GM12878 (cell line): ENCODE results near the gene NEK7. TPM values are rescaled to one million over a fixed set of nuclear protein-coding genes. Genes with fewer than 3 reads are reported as not detected.
A peak's percentile ranks its signal among the peaks of the same experiment; 100 is the strongest.

ENCODE experiments used
- ATAC-seq: fragments of 200-7000 bp; cut with Tn5 transposase; 3 replicates; pipeline ENCODE4 v1.9.1; 2020; ENCODE audit warnings: mild to moderate bottlenecking, moderate library complexity
- BruUV-seq: library from RNA; stranded (reverse); fragments of 400-500 nt; replicated peaks from 2 replicates; lab custom pipeline; 2021; lab: Mats Ljungman, UMichigan
- CTCF ChIA-PET: fragments of 300-600 bp; sonication (Branson Sonifier 250); formaldehyde crosslinking; extraction: SDS; loops from one replicate; lab custom pipeline; 2021; ENCODE audit warnings: inconsistent platforms; lab: Yijun Ruan, JAX
- POLR2A ChIA-PET: fragments of 350-600 bp; formaldehyde crosslinking; extraction: SDS; loops from one replicate; lab custom pipeline; 2021; ENCODE audit warnings: inconsistent platforms; lab: Charles Lee
- RAD21 ChIA-PET: fragments of 300-600 bp; sonication (Branson Sonifier 250); formaldehyde crosslinking; loops from one replicate; lab custom pipeline; 2023; ENCODE audit warnings: antibody characterized with exemption; ENCODE audit not compliant: unreplicated experiment; lab: Charles Lee
- SMC1A ChIA-PET: fragments of 300-600 bp; sonication (Branson Sonifier 250); formaldehyde crosslinking; loops from one replicate; lab custom pipeline; 2023; ENCODE audit not compliant: unreplicated experiment, uncharacterized antibody; lab: Charles Lee
- DNase-seq: peaks from one replicate; pipeline ENCODE4 v3.0.0-alpha.2; 2011; ENCODE audit warnings: low read depth, low spot score
- FAIRE-seq: peaks from 3 replicates; lab custom pipeline; 2011; peaks lifted over from hg19 to GRCh38; lab: Jason Lieb, UNC
- H2AFZ ChIP-seq: 2 replicates; pipeline ENCODE4 v1.6.0; 2011; ENCODE audit warnings: low read depth, low read length, control low read depth; ENCODE audit not compliant: control insufficient read depth
- H3K27ac ChIP-seq: 2 replicates; pipeline ENCODE4 v1.5.1; 2011; ENCODE audit warnings: control low read depth; ENCODE audit not compliant: control insufficient read depth, insufficient read depth
- H3K27me3 ChIP-seq, 2 experiments: replicated peaks in 1 of 2; 2 replicates each; pipeline versions ENCODE4 v1.6.0 to v1.6.1; 2011; ENCODE audit warnings: low read length in 1 of 2; ENCODE audit not compliant: control insufficient read depth in 2 of 2, insufficient read depth in 2 of 2
- H3K36me3 ChIP-seq, 2 experiments: 2 replicates each; pipeline ENCODE4 v1.5.1; 2011; ENCODE audit warnings: low read length in 1 of 2; ENCODE audit not compliant: control insufficient read depth in 2 of 2, insufficient read depth in 2 of 2
- H3K4me1 ChIP-seq: 2 replicates; pipeline ENCODE4 v1.6.1; 2011; ENCODE audit warnings: mild to moderate bottlenecking, low read length, moderate library complexity, mixed read lengths; ENCODE audit not compliant: control insufficient read depth, insufficient read depth
- H3K4me2 ChIP-seq: 2 replicates; pipeline ENCODE4 v1.6.0; 2011; ENCODE audit warnings: control low read depth; ENCODE audit not compliant: control insufficient read depth, insufficient read depth
- H3K4me3 ChIP-seq: fragments of 200-600 bp; sonication (generic); 2 replicates; pipeline ENCODE4 v1.5.1; 2016
- H3K79me2 ChIP-seq: 2 replicates; pipeline ENCODE4 v1.6.0; 2011; ENCODE audit warnings: low read length; ENCODE audit not compliant: control insufficient read depth, insufficient read depth
- H3K9ac ChIP-seq: 2 replicates; pipeline ENCODE4 v1.8.0; 2011; ENCODE audit warnings: low read length, control low read depth, mixed read lengths; ENCODE audit not compliant: control insufficient read depth, insufficient read depth
- H3K9me3 ChIP-seq: replicated peaks from 3 replicates; pipeline ENCODE4 v1.5.1; 2011; ENCODE audit warnings: mild to moderate bottlenecking, low read length; ENCODE audit not compliant: control insufficient read depth, insufficient read depth
- H4K20me1 ChIP-seq: 2 replicates; pipeline ENCODE4 v1.6.0; 2011; ENCODE audit not compliant: control insufficient read depth, insufficient read depth
- ESRRA ChIP-seq: IDR thresholded peaks from 2 replicates; pipeline ENCODE4 v1.6.1; 2012; ENCODE audit warnings: mild to moderate bottlenecking, low read length, improper control_type of control experiment
- HSF1 ChIP-seq: fragments of 150-350 bp; IDR thresholded peaks from 2 replicates; pipeline ENCODE4 v1.6.1; 2014; ENCODE audit warnings: mild to moderate bottlenecking, low read depth, low read length
- RBBP5 ChIP-seq: fragments of 200-600 bp; sonication (generic); conservative IDR thresholded peaks from 2 replicates; pipeline ENCODE4 v1.6.1; 2016
- SP1 ChIP-seq: IDR thresholded peaks from one replicate; pipeline ENCODE4 v1.6.1; 2011; ENCODE audit warnings: low read depth, low read length
- SPI1 ChIP-seq: IDR thresholded peaks from 2 replicates; pipeline ENCODE4 v1.6.1; 2011; ENCODE audit warnings: low read depth, mild to moderate bottlenecking, low read length, moderate library complexity, borderline replicate concordance; ENCODE audit not compliant: insufficient read depth
- USF2 ChIP-seq: IDR thresholded peaks from 2 replicates; pipeline ENCODE4 v1.6.1; 2011; ENCODE audit warnings: low read depth, low read length, improper control_type of control experiment, borderline replicate concordance
- ZBTB40 ChIP-seq: fragments of 450-650 bp; IDR thresholded peaks from 2 replicates; pipeline ENCODE4 v1.6.1; 2016; ENCODE audit warnings: mild to moderate bottlenecking, moderate library complexity, borderline replicate concordance
- whole genome bisulfite sequencing: methylation state at CpG from one replicate; pipeline ENCODE4 v1.1.6; 2016; ENCODE audit warnings: low lambda C conversion rate; ENCODE audit not compliant: insufficient replicate concordance, insufficient coverage; ENCODE audit errors: missing lambda C conversion rate; 5-methylcytosine and 5-hydroxymethylcytosine counted together
- in situ Hi-C: fragments of 300-500 bp; cut with MboI; formaldehyde crosslinking; loops from 9 replicates; pipeline ENCODE4 v1.14.3; 2018; ENCODE audit warnings: mixed read lengths
- intact Hi-C: fragments of 100-400 bp; cut with micrococcal nuclease; formaldehyde crosslinking; loops from one replicate; pipeline ENCODE4 v1.14.2; 2022; ENCODE audit not compliant: unreplicated experiment
- polyA plus RNA-seq, 11 experiments: library from polyadenylated mRNA; depleted of rRNA in 4 of 11; unstranded in 6 of 11; stranded (reverse) in 5 of 11; fragments of >200 nt; fragmentation: Nextera tagmentation in 4 of 11; fragmentation: Illumina TruSeq in 1 of 11; extraction: Ambion mirVana in 4 of 11; extraction: Trizol in 1 of 11; gene quantifications; 1 replicate in 1 of 11; 2 replicates in 10 of 11; pipeline versions ENCODE4 v1.2.1 to v1.2.3, GENCODE V29; 2011 to 2016; ENCODE audit warnings: inconsistent platforms in 2 of 11, missing spikeins in 2 of 11, low read depth in 1 of 11
- total RNA-seq, 4 experiments: library from RNA; depleted of rRNA in 3 of 4; stranded (reverse); fragments of >200 nt in 3 of 4; fragmentation: Illumina TruSeq in 1 of 4; extraction: Trizol in 1 of 4; gene quantifications; 2 replicates each; pipeline versions ENCODE4 v1.2.1 to v1.2.3, GENCODE V29; 2013 to 2021

Gene NEK7
- total and polyA plus RNA-seq, 10 of the 15 experiments (the other 5 are each of a cell fraction or from before 2014, with no cell fraction given): 9.4 to 77.7 (median 24.0) TPM

- no TSS peak for BruUV-seq
- SMC1A ChIA-PET: interaction anchor here (1.7 kb wide), 1 partner anchor 12 kb away, joined by 5 read pairs; no protein-coding TSS in a partner anchor
- Histone ChIP-seq H3K4me3 (no peak overlapping the region), H3K27ac (no peak overlapping the region), H3K4me2 (no peak overlapping the region), H3K9me3 (no peaks in the 10 kb centered on the region), H3K79me2 (no peaks in the 10 kb centered on the region), H3K9ac (no peak overlapping the region), H3K36me3 (no peaks in the 10 kb centered on the region), H2AFZ (no peak overlapping the region), H3K27me3 (no peaks in the 10 kb centered on the region), H3K4me1 (no peaks in the 10 kb centered on the region), H4K20me1 (no peaks in the 10 kb centered on the region)
- RAD21 ChIA-PET: no interaction called here
- CTCF ChIA-PET: no interaction called here
- in situ Hi-C loops (no loop called here), intact Hi-C loops (no loop called here)
- POLR2A ChIA-PET: no interaction called here
- DNase-seq: no peak
- no peak for FAIRE-seq
- WGBS: 54% methylated on average over 1 of the region's 1 CpG
- TF ChIP-seq HSF1 (no peak), SP1 (no peak), ESRRA (no peak), USF2 (no peak), RBBP5 (no peak), SPI1 (peak; percentile 70; the same call in 1 of the 2 replicates), ZBTB40 (no peak)
- peak; percentile 68 for ATAC-seq
Observed at GRCh38 chr1:198340139-198340538, 183.3 kb downstream of the NEK7 start.
